Epithelial cell of esophagus (primary cell): ENCODE data around the gene TJP3.

Experiments used
- DNase-seq: peaks from one replicate; pipeline ENCODE4 v3.0.0; 2010; ENCODE audit warnings: low read depth
- H3K4me3 ChIP-seq: 2 replicates; pipeline ENCODE4 v1.5.1; 2011; ENCODE audit warnings: mild to moderate bottlenecking, low read length, control low read depth
- CTCF ChIP-seq: IDR thresholded peaks from 2 replicates; pipeline ENCODE4 v1.5.1; 2011; ENCODE audit warnings: low read depth, mild to moderate bottlenecking, low read length, control low read depth, inconsistent platforms; ENCODE audit not compliant: insufficient read depth; ENCODE audit errors: missing control alignments

Gene TJP3

GRCh38 chr19:3778104-3778867 lies 70.1 kb downstream of the TJP3 start:
- no peak overlapping the region for H3K4me3 ChIP-seq
- DNase-seq, result no peak
- no peak for TF ChIP-seq CTCF

- TF ChIP-seq CTCF, result no peak
- DNase-seq, result no peak
- no peak overlapping the region for H3K4me3 ChIP-seq
Observed at GRCh38 chr19:3778899-3779723, 70.9 kb downstream of the TJP3 start.

GRCh38 chr19:3780786-3781304 lies 72.7 kb downstream of the TJP3 start:
- DNase-seq, result no peak
- TF ChIP-seq CTCF, result no peak
- no peak overlapping the region for H3K4me3 ChIP-seq

- DNase-seq, result no peak
- no peak overlapping the region for H3K4me3 ChIP-seq
- no peak for TF ChIP-seq CTCF
Observed at GRCh38 chr19:3781603-3782002, 73.4 kb downstream of the TJP3 start.

GRCh38 chr19:3782330-3782729 lies 74.1 kb downstream of the TJP3 start:
- no peak for DNase-seq
- H3K4me3 ChIP-seq, result no peak overlapping the region
- TF ChIP-seq CTCF, result no peak

GRCh38 chr19:3782903-3783302 lies 74.7 kb downstream of the TJP3 start:
- H3K4me3 ChIP-seq, result no peak overlapping the region
- TF ChIP-seq CTCF, result no peak
- no peak for DNase-seq
